HG03521 (cell line): ENCODE data around the gene PRKAB1.

Experiments
- ATAC-seq: cut with Tn5 transposase; IDR thresholded peaks from one replicate; pipeline ENCODE4 v1.9.1; 2021; ENCODE audit warnings: mild to moderate bottlenecking, moderate library complexity; ENCODE audit not compliant: unreplicated experiment

The PRKAB1 gene

GRCh38 chr12:119661882-119662281 lies 6.1 kb upstream of the PRKAB1 start:
- no peak for ATAC-seq

GRCh38 chr12:119664642-119665041 lies 3.3 kb upstream of the PRKAB1 start:
- ATAC-seq = no peak

- ATAC-seq = no peak
These were observed 2.6 kb upstream of the PRKAB1 start for GRCh38 chr12:119665164-119665929.

- no peak for ATAC-seq
These were observed 1.6 kb upstream of the PRKAB1 start for GRCh38 chr12:119666226-119666795.

- ATAC-seq = no peak
These were observed 895 bp upstream of the PRKAB1 start for GRCh38 chr12:119666900-119667576.

- ATAC-seq = no peak
These were observed 450 bp downstream of the PRKAB1 start for GRCh38 chr12:119668324-119668841.

- no peak for ATAC-seq
These were observed 2.0 kb downstream of the PRKAB1 start for GRCh38 chr12:119669744-119670472.

- no peak for ATAC-seq
These were observed 3.1 kb downstream of the PRKAB1 start for GRCh38 chr12:119671070-119671469.

- ATAC-seq = no peak
These were observed 4.3 kb downstream of the PRKAB1 start for GRCh38 chr12:119672194-119672593.

- no peak for ATAC-seq
These were observed 5.7 kb downstream of the PRKAB1 start for GRCh38 chr12:119673634-119674033.

- no peak for ATAC-seq
These were observed 6.6 kb downstream of the PRKAB1 start for GRCh38 chr12:119674560-119674959.

- ATAC-seq = no peak
These were observed 8.1 kb downstream of the PRKAB1 start for GRCh38 chr12:119676022-119676421.

GRCh38 chr12:119676573-119676972 lies 8.6 kb downstream of the PRKAB1 start:
- ATAC-seq = no peak

GRCh38 chr12:119678459-119678858 lies 10.5 kb downstream of the PRKAB1 start:
- no peak for ATAC-seq

GRCh38 chr12:119679081-119679480 lies 11.1 kb downstream of the PRKAB1 start:
- ATAC-seq = no peak

- ATAC-seq = no peak
These were observed 11.6 kb downstream of the PRKAB1 start for GRCh38 chr12:119679490-119679889.

- ATAC-seq = no peak
These were observed 13.2 kb downstream of the PRKAB1 start for GRCh38 chr12:119681111-119681510.

- no peak for ATAC-seq
These were observed 14.1 kb downstream of the PRKAB1 start for GRCh38 chr12:119681728-119682638.

- peak; percentile 37 for ATAC-seq
These were observed 14.8 kb downstream of the PRKAB1 start for GRCh38 chr12:119682639-119683252.

GRCh38 chr12:119683413-119683812 lies 15.5 kb downstream of the PRKAB1 start:
- ATAC-seq = no peak
